Measurements from ENCODE around the gene LAMB1.
A peak's percentile ranks its signal among the peaks of the same experiment; 100 is the strongest.

Gene LAMB1

GRCh38 chr7:108016841-108017775 is 14.1 kb upstream of the LAMB1 start:
- peak; percentile 59 for DNase-seq

DNA sequence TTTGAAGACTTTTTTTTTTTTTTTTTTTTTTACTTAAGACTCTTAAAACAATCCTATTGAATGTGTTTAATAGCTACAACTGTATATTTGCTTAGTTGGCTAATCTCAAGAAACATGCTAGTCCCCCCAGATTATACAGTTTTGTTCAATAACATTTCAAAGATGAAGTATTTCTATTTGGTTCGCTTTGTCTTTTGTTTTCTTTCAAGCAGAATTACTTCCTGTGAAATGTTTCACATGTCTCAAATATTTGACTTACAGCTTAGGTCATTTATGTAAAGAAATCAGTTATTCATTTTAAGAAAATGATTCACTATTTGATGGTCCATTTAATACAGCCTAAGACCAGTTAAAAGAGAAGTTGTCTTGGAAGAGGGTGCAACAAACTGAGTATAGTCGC is 12.8 kb upstream of the LAMB1 start:
- no peak for DNase-seq

DNA sequence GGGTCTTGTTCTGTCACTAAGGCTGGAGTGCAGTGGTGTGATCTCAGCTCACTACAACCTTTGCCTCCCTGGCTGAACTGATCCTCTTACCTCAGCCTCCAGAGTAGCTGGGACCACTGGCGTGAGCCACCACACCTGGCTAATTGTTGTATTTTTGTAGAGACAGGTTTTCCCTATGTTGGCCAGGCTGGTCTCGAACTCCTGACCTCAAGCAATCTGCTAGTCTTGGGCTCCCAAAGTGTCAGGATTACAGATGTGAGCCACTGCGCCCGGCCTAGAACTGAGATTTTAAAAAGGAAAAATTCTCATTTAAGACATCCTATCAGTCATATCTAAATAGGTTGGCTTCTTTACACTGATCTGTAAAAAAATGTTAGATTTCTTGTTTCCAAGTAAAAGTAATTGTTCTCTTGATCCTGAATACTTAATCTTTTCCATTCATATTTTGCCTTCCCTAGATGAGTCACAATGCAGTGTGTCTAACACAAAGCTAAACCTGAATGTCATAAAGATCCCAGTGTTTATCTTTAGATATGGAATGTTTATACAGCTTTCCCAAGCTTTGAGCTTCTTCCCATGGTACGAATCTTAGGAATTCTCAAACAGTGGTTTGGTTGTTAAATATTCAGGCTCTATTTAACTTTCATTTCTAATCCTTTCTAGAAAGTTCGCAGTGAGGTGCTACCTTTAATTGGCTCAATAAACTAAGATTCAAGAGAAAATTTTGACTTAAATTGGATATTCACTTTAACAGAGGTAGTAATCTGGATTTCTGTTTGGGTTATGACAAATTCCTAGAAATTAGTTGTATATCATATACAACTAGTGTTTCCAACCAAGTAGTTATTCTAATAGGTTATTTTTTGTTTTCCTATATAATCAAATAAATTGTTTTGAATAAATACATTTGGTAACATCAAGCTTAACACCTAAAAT is 12.1 kb upstream of the LAMB1 start:
- no peak for DNase-seq

DNA sequence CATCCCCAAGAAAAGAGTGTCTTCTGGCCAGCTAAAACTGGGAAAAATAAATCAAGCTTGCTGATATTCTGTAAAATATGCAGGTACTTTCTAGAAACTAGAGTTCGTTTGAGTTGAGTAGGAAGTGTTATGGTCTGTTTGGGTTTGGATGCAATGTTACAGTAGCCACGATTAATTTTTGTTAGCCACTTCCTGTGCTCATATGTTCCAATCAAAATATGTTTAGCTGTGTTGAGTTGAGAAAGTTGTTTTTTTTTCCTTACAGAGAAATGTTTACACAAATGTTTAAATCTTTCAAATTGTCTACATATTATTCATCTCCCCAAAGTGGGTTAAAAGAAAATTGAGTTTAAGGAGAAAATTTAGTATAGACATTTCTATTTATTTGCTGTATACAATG is 11.3 kb upstream of the LAMB1 start:
- DNase-seq = no peak

DNA sequence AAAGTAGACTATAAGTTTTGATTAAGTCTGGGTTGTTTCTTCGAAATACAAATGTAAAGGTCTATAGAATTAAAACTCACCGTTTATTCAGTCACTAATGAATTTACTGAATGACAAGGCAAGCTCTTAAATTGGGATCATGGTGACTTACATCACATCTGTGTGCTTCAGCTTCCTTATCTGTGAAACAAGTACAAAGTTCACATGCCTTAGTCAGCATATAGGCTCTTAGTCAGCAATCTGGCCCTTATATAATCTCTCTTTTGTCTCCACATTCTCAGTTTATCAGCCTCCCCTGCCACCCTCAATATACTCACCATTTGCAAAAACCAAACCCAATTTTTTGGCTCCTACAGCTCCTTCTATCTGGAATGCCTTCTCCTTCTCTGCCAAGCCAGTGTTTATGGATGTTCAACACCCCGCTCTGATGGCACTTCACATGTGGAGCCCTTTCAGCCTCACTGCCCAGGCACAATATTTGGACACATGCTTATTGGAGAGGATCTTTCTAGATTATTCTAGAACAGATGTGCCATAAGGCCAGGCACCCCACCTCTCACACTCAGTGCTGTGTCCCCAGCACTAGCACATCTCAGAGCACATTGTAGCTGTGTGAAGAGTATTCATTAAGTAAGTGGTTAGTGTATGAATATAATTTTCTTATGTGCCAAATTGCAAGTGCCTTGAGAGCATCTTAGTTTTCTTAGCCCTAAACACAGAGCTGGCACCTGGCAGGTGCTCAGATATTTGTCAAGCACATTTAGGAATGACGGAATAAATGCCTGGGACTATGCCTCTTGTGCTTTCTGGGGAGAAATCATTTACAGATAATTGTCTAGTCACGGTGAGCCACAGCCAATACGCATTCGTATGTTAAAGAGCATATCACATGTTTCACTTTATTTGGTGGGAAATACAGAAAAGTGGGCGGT is 9.8 kb upstream of the LAMB1 start:
- peak; percentile 60 for DNase-seq

- DNase-seq = no peak
Observed at GRCh38 chr7:108010377-108010776, 7.4 kb upstream of the LAMB1 start.

GRCh38 chr7:108009873-108010272 is 6.9 kb upstream of the LAMB1 start:
- DNase-seq = no peak

DNA sequence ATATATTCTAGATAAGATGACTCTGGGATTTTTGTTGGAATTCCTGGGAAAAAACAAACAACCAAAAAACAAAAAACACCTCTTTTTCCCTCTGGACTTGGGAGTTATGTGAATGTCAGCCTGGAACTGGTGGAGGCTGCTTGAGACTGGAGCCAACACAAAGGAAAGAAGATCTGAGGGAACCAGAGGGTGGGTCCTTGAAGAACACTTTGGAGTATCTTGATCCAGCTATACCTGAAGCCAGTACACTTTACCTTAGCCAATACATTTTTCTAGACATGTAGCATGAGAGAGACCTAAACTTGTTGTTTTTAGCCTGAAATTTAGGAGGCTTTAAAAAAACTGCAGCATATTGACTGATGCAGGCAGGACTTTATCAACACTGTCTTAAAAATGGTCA is 5.9 kb upstream of the LAMB1 start:
- DNase-seq = no peak

DNA sequence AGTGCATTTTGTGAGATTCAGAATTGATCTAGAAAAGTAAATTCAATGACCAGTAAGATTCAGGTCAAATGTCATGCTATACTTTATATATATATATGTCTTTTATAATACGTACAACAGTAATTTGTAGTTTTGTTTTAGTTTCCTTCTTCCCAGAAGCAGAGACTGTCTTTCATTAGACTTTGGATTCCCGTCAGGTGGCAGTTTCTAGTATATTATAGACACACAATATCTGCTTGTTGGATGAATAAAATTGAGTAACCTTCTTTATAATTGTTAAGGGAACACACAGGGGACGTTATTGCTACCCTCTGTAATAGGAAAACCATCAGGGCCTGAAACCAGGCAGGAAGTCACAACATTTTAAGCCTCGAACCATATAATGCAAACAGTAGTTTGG is 5.3 kb upstream of the LAMB1 start:
- no peak for DNase-seq

- DNase-seq = no peak
Observed at GRCh38 chr7:108007762-108008161, 4.8 kb upstream of the LAMB1 start.

GRCh38 chr7:108007261-108007660 is 4.3 kb upstream of the LAMB1 start:
- DNase-seq = no peak

DNA sequence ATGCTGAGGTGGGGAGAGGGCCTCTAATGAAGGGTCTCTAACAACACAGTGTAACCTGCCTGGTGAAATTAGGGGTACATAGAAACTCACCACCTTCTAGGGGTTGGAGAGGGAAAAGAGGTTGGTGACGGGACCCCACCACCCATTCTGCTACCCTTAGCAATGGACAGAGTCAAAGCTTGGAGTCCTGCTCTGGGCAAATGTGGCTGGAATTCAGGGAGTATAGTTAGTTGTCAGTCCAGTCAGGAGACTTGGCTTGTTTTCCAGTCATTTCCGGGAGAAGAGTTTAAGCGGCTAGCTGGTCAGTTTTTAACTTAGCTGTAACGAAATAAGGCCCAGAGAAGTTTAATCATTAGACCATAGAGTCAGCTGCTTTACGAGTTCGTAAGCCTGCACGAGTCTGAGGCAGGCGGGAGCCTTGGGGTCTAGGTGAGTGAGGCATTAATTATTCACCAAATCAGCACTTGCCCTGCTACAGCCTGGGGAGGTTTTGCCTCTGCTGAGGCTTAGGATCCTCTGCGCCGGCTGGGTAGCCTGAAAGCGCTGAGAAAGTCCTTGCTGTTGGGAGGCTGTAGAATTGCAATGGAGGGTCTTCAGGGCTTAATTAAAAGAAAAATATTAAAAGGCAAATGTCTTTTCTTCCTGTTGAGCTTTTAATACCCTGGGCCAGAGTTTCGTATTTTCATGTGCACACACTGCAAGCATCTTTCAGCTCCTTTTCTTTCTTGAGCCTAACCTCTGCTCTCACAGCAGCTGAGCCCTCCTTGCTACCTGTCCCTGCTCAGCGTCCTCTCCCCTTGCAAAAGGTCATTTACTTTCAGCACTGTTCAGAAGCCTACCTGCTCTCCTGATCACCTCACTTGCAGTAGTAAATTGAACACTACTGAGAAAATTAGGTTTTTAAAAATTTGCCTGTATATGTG is 1.5 kb upstream of the LAMB1 start:
- no peak for DNase-seq

- DNase-seq = no peak
Observed at GRCh38 chr7:108003599-108003935, 606 bp upstream of the LAMB1 start.

DNA sequence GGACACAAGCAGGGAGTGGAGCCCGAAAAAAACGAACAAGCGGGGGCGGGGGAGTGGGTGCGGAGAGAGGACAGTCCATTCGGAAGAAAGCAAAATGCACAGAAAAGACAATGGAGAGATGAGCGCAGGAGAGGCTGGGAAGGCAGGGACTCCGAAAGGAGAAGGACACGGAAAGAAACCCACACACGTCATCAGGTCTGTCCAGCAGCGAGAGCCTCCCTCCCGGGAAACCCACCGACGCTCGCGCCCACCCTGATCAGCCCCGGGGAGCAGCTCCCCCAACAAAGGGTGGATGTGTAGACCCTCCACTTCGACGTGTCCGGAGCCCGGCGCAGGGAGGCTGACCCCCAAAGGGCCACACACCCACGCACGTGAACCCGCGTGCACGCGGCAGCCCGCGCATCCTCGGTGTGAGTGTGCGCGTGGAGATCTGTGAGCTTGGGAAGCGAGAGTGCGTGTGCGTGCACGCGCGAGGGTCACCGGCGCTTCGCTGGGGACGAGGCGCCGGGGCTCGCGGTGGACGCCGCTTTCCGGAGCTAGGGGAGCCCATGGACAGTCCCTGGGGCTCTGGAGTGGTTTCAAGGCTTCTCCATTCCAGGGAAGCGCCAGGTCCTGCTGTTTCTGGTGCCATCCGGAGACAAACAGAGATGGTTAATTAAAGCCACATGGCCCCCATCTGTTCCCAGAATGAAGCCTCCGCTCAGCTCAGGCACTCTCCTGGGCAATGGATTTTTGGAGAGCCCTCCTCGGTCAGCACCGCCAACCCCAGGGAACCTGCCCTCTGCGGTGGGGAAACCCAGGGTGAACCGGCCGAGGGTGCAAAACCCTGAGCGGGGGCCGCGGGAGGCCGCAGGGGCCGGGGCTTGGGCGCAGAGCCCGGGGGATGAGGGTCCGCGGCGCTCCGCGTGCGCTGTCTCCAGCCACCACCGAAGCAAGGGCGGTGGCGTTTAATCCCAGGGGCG is 916 bp downstream of the LAMB1 start:
- no peak for DNase-seq

DNA sequence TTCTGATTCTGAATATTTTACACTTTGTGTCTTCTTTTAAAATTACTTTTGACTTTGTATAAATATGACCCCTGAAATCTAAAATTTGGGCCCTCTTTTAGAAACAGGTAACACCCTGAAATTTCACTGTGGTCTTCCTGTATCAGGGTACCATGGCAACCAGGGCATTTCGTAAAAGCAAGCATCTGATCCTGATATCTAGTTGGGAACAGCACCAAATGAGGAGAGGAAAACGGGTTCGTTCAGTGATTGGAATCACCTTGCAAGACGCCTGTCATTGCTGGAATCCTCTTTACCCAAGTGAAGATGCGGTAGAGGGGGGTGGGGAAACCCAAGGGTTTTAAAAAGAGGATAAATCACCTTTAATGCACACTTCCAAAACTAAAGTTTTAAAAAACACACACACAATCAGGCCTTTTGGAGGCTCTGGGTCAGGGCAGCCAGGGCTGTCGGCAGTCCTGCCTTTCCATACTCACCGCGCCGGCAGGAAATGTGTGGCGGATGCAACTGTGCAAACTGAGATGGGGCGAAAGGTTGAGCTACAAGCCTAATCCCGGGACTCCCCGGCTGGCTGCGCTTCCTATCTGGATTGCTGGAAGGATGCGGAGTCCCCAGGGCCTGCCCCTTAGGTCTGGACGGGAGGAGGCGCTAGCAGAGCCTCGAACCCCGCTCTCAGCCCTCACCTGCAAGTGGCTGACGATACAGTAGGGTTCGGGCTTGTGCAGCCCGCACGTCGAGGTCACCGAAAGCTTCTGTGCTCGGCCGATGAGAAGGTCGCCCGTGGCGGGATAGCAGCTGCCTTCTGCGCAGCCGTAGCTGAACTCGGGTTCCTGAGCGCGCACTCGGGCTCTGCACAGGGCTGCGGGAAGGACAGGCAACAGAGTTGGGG is 1.8 kb downstream of the LAMB1 start:
- DNase-seq = no peak

- DNase-seq = no peak
Observed at GRCh38 chr7:107999779-108000560, 3.0 kb downstream of the LAMB1 start.

GRCh38 chr7:107998660-107999480 is 4.1 kb downstream of the LAMB1 start:
- DNase-seq = no peak

DNA sequence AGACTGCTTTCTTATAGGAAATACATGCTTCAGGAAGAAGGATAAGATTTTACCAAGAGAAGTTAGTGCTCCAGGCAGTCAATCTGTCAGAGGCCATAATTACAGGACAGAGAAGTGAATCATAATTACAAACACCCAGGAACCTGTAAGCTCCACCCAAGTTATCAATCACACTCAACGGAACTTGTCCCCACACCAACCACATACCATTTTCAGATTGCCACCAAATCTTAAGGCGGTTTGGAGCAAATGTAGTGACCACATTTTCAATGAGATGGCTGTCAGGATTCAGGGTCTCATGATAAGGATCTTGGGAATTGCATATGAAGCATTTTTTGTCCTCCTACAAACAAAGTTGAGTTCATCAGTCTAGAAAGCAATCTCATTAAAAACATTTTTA is 4.8 kb downstream of the LAMB1 start:
- no peak for DNase-seq
